ENCODE measurements around the gene DGKK.
A peak's percentile ranks its signal among the peaks of the same experiment; 100 is the strongest.

Gene DGKK

GRCh38 chrX:50470103-50471031 is at the start of gene DGKK:
TSS of gene DGKK (minus strand) at chrX:50470825. CDS start at chrX:50470678, 147 bp downstream.
- peak; percentile 1 for DNase-seq

GRCh38 chrX:50514811-50515210 is 44.2 kb upstream of the DGKK start:
- no peak for DNase-seq

GRCh38 chrX:50497114-50497513 is 26.5 kb upstream of the DGKK start:
- DNase-seq: no peak

GRCh38 chrX:50495616-50496015 is 25.0 kb upstream of the DGKK start:
- DNase-seq: no peak

GRCh38 chrX:50492720-50493119 is 22.1 kb upstream of the DGKK start:
- DNase-seq: no peak

- DNase-seq: no peak
These were observed 14.0 kb upstream of the DGKK start for GRCh38 chrX:50484662-50485061.

- DNase-seq: no peak
These were observed 12.7 kb upstream of the DGKK start for GRCh38 chrX:50483283-50483682.

GRCh38 chrX:50475208-50475607 is 4.6 kb upstream of the DGKK start:
- no peak for DNase-seq

- no peak for DNase-seq
These were observed 765 bp upstream of the DGKK start for GRCh38 chrX:50471390-50471789.

GRCh38 chrX:50469206-50469605 is 1.4 kb downstream of the DGKK start:
- DNase-seq: no peak

- no peak for DNase-seq
These were observed 11.0 kb downstream of the DGKK start for GRCh38 chrX:50459615-50460014.

- DNase-seq: no peak
These were observed 12.1 kb downstream of the DGKK start for GRCh38 chrX:50458483-50458882.

GRCh38 chrX:50456712-50457484 is 13.7 kb downstream of the DGKK start:
- DNase-seq: no peak

GRCh38 chrX:50452782-50453181 is 17.8 kb downstream of the DGKK start:
- DNase-seq: no peak

- DNase-seq: no peak
These were observed 20.3 kb downstream of the DGKK start for GRCh38 chrX:50450324-50450723.

GRCh38 chrX:50448565-50448964 is 22.1 kb downstream of the DGKK start:
- no peak for DNase-seq

GRCh38 chrX:50447535-50447934 is 23.1 kb downstream of the DGKK start:
- DNase-seq: no peak

GRCh38 chrX:50442426-50443116 is 28.1 kb downstream of the DGKK start:
- DNase-seq: no peak

- no peak for DNase-seq
These were observed 33.8 kb downstream of the DGKK start for GRCh38 chrX:50436797-50437196.

GRCh38 chrX:50432829-50433289 is 37.8 kb downstream of the DGKK start:
- no peak for DNase-seq

- DNase-seq: no peak
These were observed 39.0 kb downstream of the DGKK start for GRCh38 chrX:50431623-50432022.

GRCh38 chrX:50430917-50431575 is 39.6 kb downstream of the DGKK start:
- DNase-seq: peak; percentile 1

GRCh38 chrX:50428174-50428573 is 42.5 kb downstream of the DGKK start:
- no peak for DNase-seq
